Airway epithelial cell (primary cell): ENCODE results near the gene PTHLH. TPM values are rescaled to one million over a fixed set of nuclear protein-coding genes. Genes with fewer than 3 reads are reported as not detected.

Source experiments
- total RNA-seq: library from RNA; depleted of rRNA; stranded (reverse); fragments of >200 nt; gene quantifications from 2 replicates; pipeline ENCODE4 v1.2.3, GENCODE V29; 2015

Gene PTHLH
- total RNA-seq: 287 and 327 TPM in 2 replicates

GRCh38 chr12:27972721-27973120, at the start of gene PTHLH:
Gene PTHLH (minus strand): TSS chr12:27972733. CDS start chr12:27969494, 3,239 bp downstream.

Other genes starting within 250 kb of the PTHLH start
- gene KLHL42, start 192.5 kb downstream of the PTHLH start, total RNA-seq: 12.4 and 14.0 TPM in 2 replicates
- not detected in 2 replicates for gene MANSC4, start 192.5 kb downstream of the PTHLH start, total RNA-seq
- gene CCDC91, start 217.7 kb upstream of the PTHLH start, total RNA-seq: 13.9 and 14.4 TPM in 2 replicates